ENCODE data around the gene FBN3.

The FBN3 gene

GRCh38 chr19:8074501-8074900 lies 74.9 kb downstream of the FBN3 start:
- POLR2A ChIA-PET (ENCODE audit: low non-redundant PET): no interaction called here
- DNase-seq (ENCODE audit: low spot score): no peak
- TF ChIP-seq CTCF (conservative IDR thresholded peaks at IDR 0.05; ENCODE audit: low read depth): no peak
- no peak overlapping the region for H3K27ac ChIP-seq
- CTCF ChIA-PET: no interaction called here

- no peak for TF ChIP-seq CTCF (conservative IDR thresholded peaks at IDR 0.05; ENCODE audit: low read depth)
- ChIA-PET CTCF (no interaction called here), POLR2A (ENCODE audit: low non-redundant PET) (no interaction called here)
Observed at GRCh38 chr19:8071912-8072311, 77.5 kb downstream of the FBN3 start.

GRCh38 chr19:8069096-8069973 lies 80.1 kb downstream of the FBN3 start:
- ChIA-PET POLR2A (ENCODE audit: low non-redundant PET) (no interaction called here), CTCF (interaction anchor here (0.6 to 0.7 kb wide), 4 partner anchors 65 to 845 kb away, joined by 3 to 7 read pairs (median 4); no protein-coding TSS in a partner anchor)
- peak; percentile 36 for TF ChIP-seq CTCF (conservative IDR thresholded peaks at IDR 0.05; ENCODE audit: low read depth)
- DNase-seq (ENCODE audit: low spot score): no peak
- no peak overlapping the region for H3K27ac ChIP-seq

More at GRCh38 chr19:8071912-8072311, 77.5 kb downstream of the FBN3 start:
- no peak overlapping the region for H3K27ac ChIP-seq
- DNase-seq (ENCODE audit: low spot score): no peak

- no peak for DNase-seq (ENCODE audit: low spot score)
- no peak overlapping the region for H3K27ac ChIP-seq
- TF ChIP-seq CTCF (conservative IDR thresholded peaks at IDR 0.05; ENCODE audit: low read depth): no peak
- CTCF ChIA-PET: interaction anchor here (0.6 kb wide), 1 partner anchor 10 kb away, joined by 3 read pairs; no protein-coding TSS in a partner anchor
- POLR2A ChIA-PET (ENCODE audit: low non-redundant PET): no interaction called here
Observed at GRCh38 chr19:8065875-8066261, 83.5 kb downstream of the FBN3 start.

GRCh38 chr19:8064911-8065874 lies 84.2 kb downstream of the FBN3 start:
- no peak overlapping the region for H3K27ac ChIP-seq
- no peak for DNase-seq (ENCODE audit: low spot score)
- CTCF ChIA-PET: no interaction called here
- TF ChIP-seq CTCF (conservative IDR thresholded peaks at IDR 0.05; ENCODE audit: low read depth): no peak
- POLR2A ChIA-PET (ENCODE audit: low non-redundant PET): no interaction called here

GRCh38 chr19:8057545-8058270 lies 91.7 kb downstream of the FBN3 start:
- DNase-seq (ENCODE audit: low spot score): no peak
- ChIA-PET CTCF (interaction anchor here (0.8 kb wide), 1 partner anchor 65 kb away, joined by 3 read pairs; no protein-coding TSS in a partner anchor), POLR2A (ENCODE audit: low non-redundant PET) (no interaction called here)
- H3K27ac ChIP-seq: no peak overlapping the region
- TF ChIP-seq CTCF (conservative IDR thresholded peaks at IDR 0.05; ENCODE audit: low read depth): no peak
